M059J (cell line): ENCODE data around the gene UPF3A. TPM values are rescaled to one million over a fixed set of nuclear protein-coding genes. Genes with fewer than 3 reads are reported as not detected.
"Not testable (repeated sequence)": the region's sequence is repeated elsewhere in the genome, so short reads cannot be mapped to it uniquely, and the experiment has no call there.

ENCODE experiments used
- DNase-seq: peaks from one replicate; pipeline ENCODE4 v3.0.0-alpha.2; 2012; ENCODE audit warnings: low read depth
- total RNA-seq: library from RNA; depleted of rRNA; stranded (reverse); fragments of >200 nt; shearing (Covaris generic); gene quantifications from 2 replicates; pipeline ENCODE4 v1.2.3, GENCODE V29; 2014

Gene UPF3A
- total RNA-seq, 1 experiment from 2014 or later = 17.9 TPM

GRCh38 chr13:114304346-114305034 lies 23.1 kb downstream of the UPF3A start:
- no peak for DNase-seq

GRCh38 chr13:114309086-114309485 lies 27.7 kb downstream of the UPF3A start:
- DNase-seq = no peak

- no peak for DNase-seq
Measured at GRCh38 chr13:114309806-114310410, 28.5 kb downstream of the UPF3A start.

- DNase-seq = no peak
Measured at GRCh38 chr13:114310956-114311355, 29.6 kb downstream of the UPF3A start.

- no peak for DNase-seq
Measured at GRCh38 chr13:114311387-114311786, 30.0 kb downstream of the UPF3A start.

- no peak for DNase-seq
Measured at GRCh38 chr13:114311908-114312307, 30.5 kb downstream of the UPF3A start.

- peak; percentile 30 for DNase-seq
Measured at GRCh38 chr13:114313061-114313860, 31.9 kb downstream of the UPF3A start.

GRCh38 chr13:114314074-114314912 lies 32.9 kb downstream of the UPF3A start, which contains the start of gene CHAMP1:
TSS of gene CHAMP1 (plus strand) at chr13:114314503. CDS start at chr13:114323843, 9,340 bp downstream.
- peak; percentile 91 for DNase-seq

- DNase-seq = no peak
Measured at GRCh38 chr13:114315074-114315785, 33.8 kb downstream of the UPF3A start.

- DNase-seq = no peak
Measured at GRCh38 chr13:114318624-114319023, 37.2 kb downstream of the UPF3A start.

- peak; percentile 53 for DNase-seq
Measured at GRCh38 chr13:114319441-114319913, 38.1 kb downstream of the UPF3A start.

- DNase-seq = no peak
Measured at GRCh38 chr13:114320065-114320464, 38.7 kb downstream of the UPF3A start.

- no peak for DNase-seq
Measured at GRCh38 chr13:114321256-114321655, 39.9 kb downstream of the UPF3A start.

- DNase-seq = no peak
Measured at GRCh38 chr13:114323349-114323748, 41.9 kb downstream of the UPF3A start.

GRCh38 chr13:114324334-114324733 lies 42.9 kb downstream of the UPF3A start:
- DNase-seq = no peak

- DNase-seq = no peak
Measured at GRCh38 chr13:114325729-114326128, 44.3 kb downstream of the UPF3A start.

GRCh38 chr13:114328034-114328433 lies 46.6 kb downstream of the UPF3A start:
- DNase-seq = no peak

- no peak for DNase-seq
Measured at GRCh38 chr13:114328595-114328994, 47.2 kb downstream of the UPF3A start.

- DNase-seq = no peak
Measured at GRCh38 chr13:114330086-114330485, 48.7 kb downstream of the UPF3A start.

GRCh38 chr13:114333881-114334280 lies 52.5 kb downstream of the UPF3A start:
- DNase-seq = not testable (repeated sequence)
